ENCODE measurements around the gene TXNL4B. TPM values are rescaled to one million over a fixed set of nuclear protein-coding genes. Genes with fewer than 3 reads are reported as not detected.

Gene TXNL4B
- total RNA-seq, 2 experiments from 2014 or later, result 20.6 to 21.7 TPM

DNA sequence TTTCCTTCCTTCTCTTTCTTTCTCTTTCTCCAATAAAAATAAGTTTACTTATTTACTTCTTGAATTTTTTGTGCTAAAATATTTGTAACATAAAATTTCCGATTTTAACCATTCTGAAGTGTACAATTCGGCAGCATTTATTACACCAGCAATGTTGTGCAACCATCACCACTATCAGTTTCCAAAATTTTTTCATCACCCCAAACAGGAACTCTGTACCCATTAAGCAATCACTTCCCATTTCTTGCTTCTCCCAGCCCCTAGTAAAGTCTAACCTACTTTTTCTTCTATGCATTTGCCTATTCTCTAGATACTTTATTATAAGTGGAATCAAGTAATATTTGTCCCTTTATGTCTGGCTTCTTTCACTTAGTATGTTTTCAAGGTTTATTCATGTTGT is 41.6 kb downstream of the TXNL4B start:
- ATAC-seq (no peak), DNase-seq (no peak)
- intact Hi-C loops (cut with micrococcal nuclease), result no loop called here
- Mint-ChIP-seq H3K9me3 (peaks cover 12% of the 10 kb centered on the region), H3K27me3 (no peaks in the 10 kb centered on the region), H3K4me1 (ENCODE audit: low read depth) (no peaks in the 10 kb centered on the region), H3K4me3 (no peak overlapping the region), H3K27ac (no peak overlapping the region), H3K36me3 (ENCODE audit: low read depth) (no peaks in the 10 kb centered on the region)
- POLR2A ChIA-PET, result no interaction called here
- TF ChIP-seq, protein P1, sequence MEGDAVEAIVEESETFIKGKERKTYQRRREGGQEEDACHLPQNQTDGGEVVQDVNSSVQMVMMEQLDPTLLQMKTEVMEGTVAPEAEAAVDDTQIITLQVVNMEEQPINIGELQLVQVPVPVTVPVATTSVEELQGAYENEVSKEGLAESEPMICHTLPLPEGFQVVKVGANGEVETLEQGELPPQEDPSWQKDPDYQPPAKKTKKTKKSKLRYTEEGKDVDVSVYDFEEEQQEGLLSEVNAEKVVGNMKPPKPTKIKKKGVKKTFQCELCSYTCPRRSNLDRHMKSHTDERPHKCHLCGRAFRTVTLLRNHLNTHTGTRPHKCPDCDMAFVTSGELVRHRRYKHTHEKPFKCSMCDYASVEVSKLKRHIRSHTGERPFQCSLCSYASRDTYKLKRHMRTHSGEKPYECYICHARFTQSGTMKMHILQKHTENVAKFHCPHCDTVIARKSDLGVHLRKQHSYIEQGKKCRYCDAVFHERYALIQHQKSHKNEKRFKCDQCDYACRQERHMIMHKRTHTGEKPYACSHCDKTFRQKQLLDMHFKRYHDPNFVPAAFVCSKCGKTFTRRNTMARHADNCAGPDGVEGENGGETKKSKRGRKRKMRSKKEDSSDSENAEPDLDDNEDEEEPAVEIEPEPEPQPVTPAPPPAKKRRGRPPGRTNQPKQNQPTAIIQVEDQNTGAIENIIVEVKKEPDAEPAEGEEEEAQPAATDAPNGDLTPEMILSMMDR (IDR thresholded peaks at IDR 0.05), result no peak
- CTCF ChIA-PET, result no interaction called here

DNA sequence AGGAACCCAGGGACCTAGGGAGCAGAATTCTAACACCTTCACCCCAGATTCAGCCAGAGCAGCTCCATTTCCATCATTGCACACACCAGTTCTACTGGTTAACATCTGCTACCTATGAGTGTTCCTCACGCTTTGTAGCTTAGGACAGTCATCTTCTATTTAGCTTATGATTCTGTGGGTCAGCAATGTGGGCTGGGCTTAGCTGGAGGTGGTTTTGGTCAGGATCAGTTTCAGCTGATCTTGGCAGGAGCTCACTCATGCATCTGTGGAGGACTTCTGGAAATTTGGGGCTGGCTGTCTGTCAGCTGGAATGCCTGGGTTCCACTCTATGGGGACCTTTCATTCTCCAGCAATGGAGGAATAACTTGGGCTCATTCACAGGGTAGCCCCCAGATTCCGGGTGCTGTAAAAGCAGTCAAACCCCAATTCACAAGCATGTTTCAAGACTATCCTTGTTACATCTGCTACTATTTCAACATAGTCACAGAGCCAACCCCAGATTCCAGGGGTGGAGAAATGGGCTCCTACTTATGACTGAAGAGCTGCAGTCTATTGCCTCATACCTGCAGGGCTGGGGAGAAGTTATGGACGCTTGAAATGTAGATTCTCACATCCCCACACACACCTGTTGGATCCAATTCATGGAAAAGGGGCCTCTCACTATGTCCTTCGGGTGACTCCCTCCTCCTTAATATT is 42.5 kb downstream of the TXNL4B start:
- no peak for DNase-seq
- H3K4me3 Mint-ChIP-seq, result no peak overlapping the region
- ATAC-seq, result no peak
- TF ChIP-seq, protein P1 (IDR thresholded peaks at IDR 0.05), result no peak
- CTCF ChIA-PET, result no interaction called here
- no peak overlapping the region for H3K27ac Mint-ChIP-seq
- intact Hi-C loops (cut with micrococcal nuclease), result no loop called here
- peaks cover 12% of the 10 kb centered on the region for H3K9me3 Mint-ChIP-seq
- H3K36me3 Mint-ChIP-seq (ENCODE audit: low read depth), result no peaks in the 10 kb centered on the region
- POLR2A ChIA-PET, result no interaction called here
- H3K4me1 Mint-ChIP-seq (ENCODE audit: low read depth), result no peaks in the 10 kb centered on the region
- H3K27me3 Mint-ChIP-seq, result no peaks in the 10 kb centered on the region

DNA sequence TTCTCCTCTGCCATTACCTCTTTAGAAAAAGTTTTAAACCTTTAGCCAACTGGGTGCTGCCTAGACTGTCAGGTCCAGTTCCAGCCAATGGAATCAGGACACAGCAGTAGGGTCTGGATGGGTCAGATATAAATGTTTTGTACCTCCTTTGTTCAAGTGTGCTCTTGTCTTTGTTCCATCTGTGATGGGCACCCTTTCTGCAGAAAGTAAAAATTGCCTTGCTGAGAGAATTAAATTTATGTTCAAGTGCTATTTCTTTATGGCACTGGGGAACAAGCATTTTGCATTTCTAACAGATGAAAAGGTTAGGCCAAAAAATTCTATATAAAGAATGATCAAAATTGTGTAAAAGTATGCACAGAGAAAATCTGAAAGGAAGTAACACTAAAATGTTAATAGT is 44.3 kb downstream of the TXNL4B start:
- TF ChIP-seq, protein P1 (IDR thresholded peaks at IDR 0.05), result no peak
- H3K4me1 Mint-ChIP-seq (ENCODE audit: low read depth), result no peaks in the 10 kb centered on the region
- POLR2A ChIA-PET, result no interaction called here
- intact Hi-C loops (cut with micrococcal nuclease), result no loop called here
- H3K4me3 Mint-ChIP-seq, result no peak overlapping the region
- CTCF ChIA-PET, result no interaction called here
- H3K27ac Mint-ChIP-seq, result no peak overlapping the region
- no peaks in the 10 kb centered on the region for H3K27me3 Mint-ChIP-seq
- no peak for DNase-seq
- ATAC-seq, result no peak
- no peaks in the 10 kb centered on the region for H3K36me3 Mint-ChIP-seq (ENCODE audit: low read depth)
- H3K9me3 Mint-ChIP-seq, result peaks cover 12% of the 10 kb centered on the region

DNA sequence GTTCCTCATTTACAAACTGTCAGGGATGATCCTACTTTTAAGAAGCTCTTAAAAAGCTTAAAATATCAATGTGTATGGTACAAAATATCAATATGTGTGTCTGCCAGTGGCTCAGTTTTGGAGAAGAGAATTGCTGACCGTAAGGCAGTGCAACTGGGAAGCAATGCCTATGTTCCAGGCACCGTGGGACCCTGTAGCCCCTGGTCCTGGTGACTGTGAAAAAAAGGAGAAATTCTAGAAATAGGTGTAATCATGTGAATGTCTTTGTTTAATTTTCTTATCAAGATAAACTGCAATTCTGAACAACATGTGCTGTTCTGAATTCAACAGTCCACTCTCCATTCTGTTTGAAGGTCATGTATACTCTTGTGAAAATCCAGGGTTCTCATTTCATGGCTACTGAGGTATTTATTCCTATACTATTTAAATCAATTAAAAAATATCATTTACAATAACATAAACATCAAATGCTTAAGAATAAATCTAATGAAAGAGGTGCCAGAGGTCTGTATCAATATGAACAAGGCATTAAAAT is 48.5 kb downstream of the TXNL4B start:
- CTCF ChIA-PET, result no interaction called here

DNA sequence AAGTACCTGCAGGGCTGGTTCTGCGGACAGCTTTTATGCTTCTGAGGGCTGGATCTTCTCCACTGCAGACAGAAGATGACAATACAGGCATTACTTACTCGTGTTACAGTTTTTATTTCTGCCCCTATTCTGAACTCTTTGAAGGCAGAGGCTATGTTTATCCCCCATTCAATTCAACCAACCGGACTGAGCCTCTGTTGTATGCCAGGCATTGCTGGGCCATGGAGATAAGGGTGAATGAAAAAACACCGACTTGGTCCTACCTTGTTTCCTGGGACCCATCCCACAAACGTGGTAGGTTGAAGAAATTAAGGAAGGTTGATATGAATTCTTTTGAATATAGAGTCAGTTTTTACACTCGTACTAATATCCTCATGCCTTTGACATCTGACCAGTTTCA is 49.1 kb downstream of the TXNL4B start:
- no peak overlapping the region for H3K27ac Mint-ChIP-seq
- H3K36me3 Mint-ChIP-seq (ENCODE audit: low read depth), result peaks cover 8% of the 10 kb centered on the region
- intact Hi-C loops (cut with micrococcal nuclease), result no loop called here
- H3K4me3 Mint-ChIP-seq, result no peak overlapping the region
- no peaks in the 10 kb centered on the region for H3K4me1 Mint-ChIP-seq (ENCODE audit: low read depth)
- CTCF ChIA-PET, result no interaction called here
- ATAC-seq (no peak), DNase-seq (no peak)
- TF ChIP-seq, protein P1 (IDR thresholded peaks at IDR 0.05), result no peak
- peaks cover 7% of the 10 kb centered on the region for H3K9me3 Mint-ChIP-seq
- no peaks in the 10 kb centered on the region for H3K27me3 Mint-ChIP-seq
- POLR2A ChIA-PET, result no interaction called here

More for the DNA sequence above, 48.5 kb downstream of the TXNL4B start:
- intact Hi-C loops (cut with micrococcal nuclease), result no loop called here
- Mint-ChIP-seq H3K36me3 (ENCODE audit: low read depth) (peaks cover 8% of the 10 kb centered on the region), H3K4me3 (no peak overlapping the region), H3K9me3 (peaks cover 8% of the 10 kb centered on the region), H3K27ac (no peak overlapping the region), H3K4me1 (ENCODE audit: low read depth) (no peaks in the 10 kb centered on the region), H3K27me3 (no peaks in the 10 kb centered on the region)
- TF ChIP-seq, protein P1 (IDR thresholded peaks at IDR 0.05), result no peak
- POLR2A ChIA-PET, result no interaction called here
- DNase-seq (no peak), ATAC-seq (no peak)

Measured in activated CD8-positive, alpha-beta T cell treated with anti-CD3 and anti-CD28 coated beads for 36 hours (primary cell).